CD4-positive, CD25-positive, alpha-beta regulatory T cell (primary cell): ENCODE results near the gene OR6K3. TPM values are rescaled to one million over a fixed set of nuclear protein-coding genes. Genes with fewer than 3 reads are reported as not detected.

Experiments
- polyA plus RNA-seq, 4 donors: library from polyadenylated mRNA; unstranded; fragments of 300-500 nt; fragmentation: Illumina TruSeq; gene quantifications; one replicate each; pipeline ENCODE4 v1.2.3, GENCODE V29; 2021
- total RNA-seq: library from RNA; stranded (reverse); gene quantifications from one replicate; pipeline ENCODE4 v1.2.3, GENCODE V29; 2022

OR6K3 gene
- total and polyA plus RNA-seq, 5 donors from 2014 or later, result not detected

Other genes with a start within 250 kb of the OR6K3 start
- not detected for gene OR10R2, start 248.5 kb downstream of the OR6K3 start, total RNA-seq
- not detected for gene OR10R2, start 248.5 kb downstream of the OR6K3 start, polyA plus RNA-seq
- not detected for gene OR6Y1, start 166.3 kb downstream of the OR6K3 start, total RNA-seq
- gene OR6Y1, start 166.3 kb downstream of the OR6K3 start, polyA plus RNA-seq, result not detected
- not detected for gene OR6P1, start 150.1 kb downstream of the OR6K3 start, total RNA-seq
- gene OR6P1, start 150.1 kb downstream of the OR6K3 start, polyA plus RNA-seq, result not detected
- not detected for gene OR10X1, start 140.8 kb downstream of the OR6K3 start, total RNA-seq
- not detected for gene OR10X1, start 140.8 kb downstream of the OR6K3 start, polyA plus RNA-seq
- gene OR10Z1, start 115.5 kb downstream of the OR6K3 start, total RNA-seq, result not detected
- gene OR10Z1, start 115.5 kb downstream of the OR6K3 start, polyA plus RNA-seq, result not detected
- not detected for gene SPTA1, start 34.0 kb downstream of the OR6K3 start, total RNA-seq
- not detected for gene SPTA1, start 34.0 kb downstream of the OR6K3 start, polyA plus RNA-seq
- gene OR6K2, start 20.1 kb downstream of the OR6K3 start, total RNA-seq, result not detected
- not detected for gene OR6K2, start 20.1 kb downstream of the OR6K3 start, polyA plus RNA-seq
- not detected for gene OR6K6, start 34.0 kb upstream of the OR6K3 start, total RNA-seq
- gene OR6K6, start 34.0 kb upstream of the OR6K3 start, polyA plus RNA-seq, result not detected
- gene OR6N1, start 51.5 kb upstream of the OR6K3 start, total RNA-seq, result not detected
- not detected for gene OR6N1, start 51.5 kb upstream of the OR6K3 start, polyA plus RNA-seq
- not detected for gene OR6N2, start 60.5 kb upstream of the OR6K3 start, total RNA-seq
- not detected for gene OR6N2, start 60.5 kb upstream of the OR6K3 start, polyA plus RNA-seq
- gene MNDA, start 110.6 kb upstream of the OR6K3 start, total RNA-seq, result not detected
- gene MNDA, start 110.6 kb upstream of the OR6K3 start, polyA plus RNA-seq, result 1 to 10 TPM in 1 of 4 donors, under 1 TPM in 2, not detected in 1; 0.15 to 1.3 (median 0.52) TPM
- 97.3 TPM for gene PYHIN1, start 210.8 kb upstream of the OR6K3 start, total RNA-seq
- 100 to 1,000 TPM in 2 of 4 donors, 10 to 100 TPM in 2; 98.0 to 112 (median 102) TPM for gene PYHIN1, start 210.8 kb upstream of the OR6K3 start, polyA plus RNA-seq